Sigmoid colon (tissue), 7 donors: ENCODE measurements around the gene OR5K4. TPM values are rescaled to one million over a fixed set of nuclear protein-coding genes. Genes with fewer than 3 reads are reported as not detected.

ENCODE experiments used
- DNase-seq: peaks from one replicate; pipeline ENCODE4 v3.0.0-alpha.2; 2019
- H3K27ac ChIP-seq, 4 donors: fragments of 200-600 bp; sonication (generic); one replicate each; pipeline ENCODE4 v1.5.1; 2016 to 2019; ENCODE audit warnings: mild to moderate bottlenecking in 1 of 4
- H3K27me3 ChIP-seq, 3 donors: fragments of 200-600 bp; sonication (generic); one replicate each; pipeline ENCODE4 v1.5.1; 2019; ENCODE audit warnings: mild to moderate bottlenecking in 1 of 3
- H3K36me3 ChIP-seq, 4 donors: fragments of 200-600 bp; sonication (generic); one replicate each; pipeline ENCODE4 v1.5.1; 2016 to 2019
- H3K4me1 ChIP-seq, 4 donors: fragments of 200-600 bp; sonication (generic); one replicate each; pipeline ENCODE4 v1.5.1; 2017 to 2019
- H3K4me3 ChIP-seq, 4 donors: fragments of 200-600 bp; sonication (generic); one replicate each; pipeline ENCODE4 v1.5.1; 2017 to 2019; ENCODE audit warnings: mild to moderate bottlenecking in 2 of 4, moderate library complexity in 1 of 4
- H3K9me3 ChIP-seq, 4 donors: fragments of 200-600 bp in 3 of 4; sonication (generic) in 3 of 4; one replicate each; pipeline versions ENCODE4 v1.5.1 to v1.6.1; 2013 to 2019
- CTCF ChIP-seq, 4 experiments: fragments of 450-650 bp in 3 of 4; fragments of 200-600 bp in 1 of 4; IDR thresholded peaks; one replicate each; pipeline ENCODE4 v1.5.1; 2016 to 2019; ENCODE audit warnings: antibody characterized with exemption in 4 of 4, mild to moderate bottlenecking in 3 of 4, moderate library complexity in 2 of 4
- EP300 ChIP-seq, 4 donors: sonication (generic); formaldehyde crosslinking; IDR thresholded peaks; one replicate each; pipeline ENCODE4 v1.6.1; 2017; ENCODE audit warnings: antibody characterized with exemption in 4 of 4
- POLR2A ChIP-seq, 2 donors: fragments of 450-650 bp; IDR thresholded peaks; one replicate each; pipeline ENCODE4 v1.6.1; 2016; ENCODE audit warnings: antibody characterized with exemption in 2 of 2, mild to moderate bottlenecking in 2 of 2, moderate library complexity in 2 of 2
- POLR2AphosphoS5 ChIP-seq, 4 donors: sonication (generic); formaldehyde crosslinking; IDR thresholded peaks; one replicate each; pipeline ENCODE4 v1.6.1; 2017; ENCODE audit warnings: antibody characterized with exemption in 4 of 4
- WGBS, 2 donors: extraction: QIAGEN DNeasy Blood & Tissue Kit; methylation state at CpG; one replicate each; pipeline ENCODE4 v1.1.7; 2013; 5-methylcytosine and 5-hydroxymethylcytosine counted together
- intact Hi-C: fragments of 100-400 bp; cut with DNase I; formaldehyde crosslinking; loops from one replicate; pipeline ENCODE4 v1.15.1; 2023
- polyA plus RNA-seq, 3 donors: library from polyadenylated mRNA; stranded (reverse); fragments of 200-250 nt; gene quantifications; one replicate each; pipeline ENCODE4 v1.2.3, GENCODE V29; 2013
- total RNA-seq, 4 donors: library from RNA; depleted of rRNA; stranded (reverse); fragments of >200 nt; gene quantifications; one replicate each; pipeline ENCODE4 v1.1.0, GENCODE V29; 2016
- donor health status: healthy with polysubstance abuse.
- donor health status: Bipolar disorder and iron deficiency.
- donor health status: healthy.

Gene OR5K4
- total and polyA plus RNA-seq, 7 donors, result not detected

GRCh38 chr3:98326105-98326893, 27.4 kb upstream of the OR5K4 start:
- Histone ChIP-seq H3K9me3 (no peaks in the 10 kb centered on the region), H3K27me3 (peaks cover 0 to 3% (median 0%) of the 10 kb centered on the region in 3 donors), H3K4me1 (no peaks in the 10 kb centered on the region), H3K4me3 (no peak overlapping the region), H3K27ac (no peak overlapping the region), H3K36me3 (no peaks in the 10 kb centered on the region)
- 58 to 67% methylated on average over 2 of the region's 2 CpGs for WGBS, 2 donors
- TF ChIP-seq CTCF (IDR thresholded peaks at IDR 0.05) (no peak), EP300 (IDR thresholded peaks at IDR 0.05) (no peak), POLR2AphosphoS5 (IDR thresholded peaks at IDR 0.05) (no peak), POLR2A (IDR thresholded peaks at IDR 0.05) (no peak)
- intact Hi-C loops, result no loop called here
- DNase-seq, result no peak

GRCh38 chr3:98326945-98327344, 26.7 kb upstream of the OR5K4 start:
- TF ChIP-seq EP300 (IDR thresholded peaks at IDR 0.05) (no peak), CTCF (IDR thresholded peaks at IDR 0.05) (no peak), POLR2A (IDR thresholded peaks at IDR 0.05) (no peak), POLR2AphosphoS5 (IDR thresholded peaks at IDR 0.05) (no peak)
- peaks cover 0 to 3% (median 0%) of the 10 kb centered on the region in 3 donors for H3K27me3 ChIP-seq
- no peaks in the 10 kb centered on the region for H3K4me1 ChIP-seq
- no peak overlapping the region for H3K27ac ChIP-seq
- DNase-seq, result no peak
- H3K9me3 ChIP-seq, result no peaks in the 10 kb centered on the region
- H3K36me3 ChIP-seq, result no peaks in the 10 kb centered on the region
- intact Hi-C loops, result no loop called here
- no peak overlapping the region for H3K4me3 ChIP-seq

- 71 to 83% methylated on average over 5 of the region's 5 CpGs for WGBS, 2 donors
- H3K9me3 ChIP-seq, result no peaks in the 10 kb centered on the region
- H3K4me3 ChIP-seq, result no peak overlapping the region
- no peaks in the 10 kb centered on the region for H3K4me1 ChIP-seq
- peaks cover 0 to 3% (median 0%) of the 10 kb centered on the region in 3 donors for H3K27me3 ChIP-seq
- H3K27ac ChIP-seq, result no peak overlapping the region
- intact Hi-C loops, result loop anchor here (2.0 kb wide), 1 partner anchor 288 kb away; no protein-coding TSS in a partner anchor
- TF ChIP-seq EP300 (IDR thresholded peaks at IDR 0.05), result no peak
- no peak for TF ChIP-seq CTCF (IDR thresholded peaks at IDR 0.05)
- TF ChIP-seq POLR2A (IDR thresholded peaks at IDR 0.05), result no peak
- TF ChIP-seq POLR2AphosphoS5 (IDR thresholded peaks at IDR 0.05), result no peak
- no peak for DNase-seq
- no peaks in the 10 kb centered on the region for H3K36me3 ChIP-seq
These were observed 24.7 kb upstream of the OR5K4 start for GRCh38 chr3:98328933-98329332.

GRCh38 chr3:98329392-98330124, 24.1 kb upstream of the OR5K4 start:
- H3K4me1 ChIP-seq, result no peaks in the 10 kb centered on the region
- H3K27ac ChIP-seq, result no peak overlapping the region
- 4 to 12% methylated on average over 6 of the region's 6 CpGs for WGBS, 2 donors
- no peak for DNase-seq
- intact Hi-C loops, result loop anchor here (2.0 kb wide), 1 partner anchor 289 kb away; no protein-coding TSS in a partner anchor
- H3K36me3 ChIP-seq, result no peaks in the 10 kb centered on the region
- TF ChIP-seq CTCF (IDR thresholded peaks at IDR 0.05) (peak; percentile 18 to 49 (median 34)), EP300 (IDR thresholded peaks at IDR 0.05) (no peak)
- H3K9me3 ChIP-seq, result no peaks in the 10 kb centered on the region
- H3K27me3 ChIP-seq, result peaks cover 0 to 3% (median 0%) of the 10 kb centered on the region in 3 donors
- H3K4me3 ChIP-seq, result no peak overlapping the region
